HFFc6 (cell line): Measurements from ENCODE around the gene LPCAT2. TPM values are rescaled to one million over a fixed set of nuclear protein-coding genes. Genes with fewer than 3 reads are reported as not detected.

Experiments
- DNase-seq: peaks from one replicate; pipeline ENCODE4 v3.0.0-alpha.2; 2018
- H3K27ac Mint-ChIP-seq: 2 replicates; pipeline ENCODE4 v1.8.0; 2020; ENCODE audit warnings: mild to moderate bottlenecking, mixed read lengths
- H3K27me3 Mint-ChIP-seq: 2 replicates; pipeline ENCODE4 v1.8.0; 2021; ENCODE audit warnings: mild to moderate bottlenecking, moderate library complexity, mixed read lengths; ENCODE audit not compliant: insufficient read depth
- H3K36me3 Mint-ChIP-seq: 2 replicates; pipeline ENCODE4 v1.8.0; 2021; ENCODE audit warnings: low read depth, mixed read lengths
- H3K4me1 Mint-ChIP-seq: 2 replicates; pipeline ENCODE4 v1.8.0; 2020; ENCODE audit warnings: low read depth, mixed read lengths
- H3K4me3 Mint-ChIP-seq: 2 replicates; pipeline ENCODE4 v1.8.0; 2020; ENCODE audit warnings: mild to moderate bottlenecking, moderate library complexity, mixed read lengths
- H3K9me3 Mint-ChIP-seq: 2 replicates; pipeline ENCODE4 v1.8.0; 2020; ENCODE audit warnings: mild to moderate bottlenecking, mixed read lengths
- total RNA-seq, 6 experiments: library from RNA; stranded (reverse); fragmentation: NEBNext Ultra II Directional; extraction: Animal tissue kit (Norgen Biotek cat#: 25700); gene quantifications; 2 replicates in 1 of 6; 3 replicates in 5 of 6; pipeline ENCODE4 v1.2.3, GENCODE V29; 2021
- TF ChIP-seq, protein P1 (sequence below): fragments of 200-600 bp; sonication (generic); IDR thresholded peaks from 2 replicates; pipeline ENCODE4 v1.5.0; 2021; ENCODE audit warnings: antibody characterized with exemption, mild to moderate bottlenecking

LPCAT2 gene
- total RNA-seq, 6 experiments from 2014 or later = 22.3 to 36.1 (median 27.5) TPM

DNA sequence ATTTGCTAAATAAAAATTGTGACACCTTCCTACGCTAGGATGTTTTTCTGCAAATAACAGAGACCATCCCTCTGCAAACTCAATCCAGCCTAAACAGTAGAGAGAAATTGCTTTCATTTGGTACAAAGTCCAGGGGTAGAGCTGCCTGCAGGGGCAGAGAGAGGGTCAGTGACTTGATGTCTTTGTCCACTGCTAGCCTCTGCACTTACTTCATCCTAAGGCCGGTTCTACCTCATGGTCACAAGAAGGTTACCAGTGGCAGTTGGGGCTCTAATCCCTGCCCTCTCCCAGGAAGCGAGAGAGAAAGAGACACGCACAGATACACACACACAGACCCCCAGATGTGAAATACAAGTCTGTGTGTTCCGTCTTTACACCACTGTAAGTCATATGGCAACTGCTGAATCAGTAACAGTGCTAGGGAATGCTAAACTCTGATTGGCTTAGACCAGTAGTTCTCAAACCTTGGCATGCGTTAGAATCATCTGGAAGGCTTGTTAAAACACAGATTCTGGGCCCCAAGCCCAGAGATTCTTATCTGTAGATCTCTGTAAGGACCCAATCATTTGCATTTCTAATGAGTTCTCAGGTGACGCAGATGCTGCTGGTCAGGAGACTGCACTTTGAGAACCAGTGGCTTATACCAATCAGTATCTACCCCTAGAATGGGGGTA, 13.1 kb upstream of the LPCAT2 start:
- no peaks in the 10 kb centered on the region for H3K9me3 Mint-ChIP-seq
- H3K27me3 Mint-ChIP-seq = peaks cover 3% of the 10 kb centered on the region
- TF ChIP-seq, protein P1, sequence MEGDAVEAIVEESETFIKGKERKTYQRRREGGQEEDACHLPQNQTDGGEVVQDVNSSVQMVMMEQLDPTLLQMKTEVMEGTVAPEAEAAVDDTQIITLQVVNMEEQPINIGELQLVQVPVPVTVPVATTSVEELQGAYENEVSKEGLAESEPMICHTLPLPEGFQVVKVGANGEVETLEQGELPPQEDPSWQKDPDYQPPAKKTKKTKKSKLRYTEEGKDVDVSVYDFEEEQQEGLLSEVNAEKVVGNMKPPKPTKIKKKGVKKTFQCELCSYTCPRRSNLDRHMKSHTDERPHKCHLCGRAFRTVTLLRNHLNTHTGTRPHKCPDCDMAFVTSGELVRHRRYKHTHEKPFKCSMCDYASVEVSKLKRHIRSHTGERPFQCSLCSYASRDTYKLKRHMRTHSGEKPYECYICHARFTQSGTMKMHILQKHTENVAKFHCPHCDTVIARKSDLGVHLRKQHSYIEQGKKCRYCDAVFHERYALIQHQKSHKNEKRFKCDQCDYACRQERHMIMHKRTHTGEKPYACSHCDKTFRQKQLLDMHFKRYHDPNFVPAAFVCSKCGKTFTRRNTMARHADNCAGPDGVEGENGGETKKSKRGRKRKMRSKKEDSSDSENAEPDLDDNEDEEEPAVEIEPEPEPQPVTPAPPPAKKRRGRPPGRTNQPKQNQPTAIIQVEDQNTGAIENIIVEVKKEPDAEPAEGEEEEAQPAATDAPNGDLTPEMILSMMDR = no peak
- peak overlapping the region; percentile 72 for H3K4me3 Mint-ChIP-seq
- DNase-seq = peak; percentile 97
- H3K36me3 Mint-ChIP-seq = peaks cover 41% of the 10 kb centered on the region
- H3K4me1 Mint-ChIP-seq = peaks cover 78% of the 10 kb centered on the region
- H3K27ac Mint-ChIP-seq = peak overlapping the region; percentile 89

DNA sequence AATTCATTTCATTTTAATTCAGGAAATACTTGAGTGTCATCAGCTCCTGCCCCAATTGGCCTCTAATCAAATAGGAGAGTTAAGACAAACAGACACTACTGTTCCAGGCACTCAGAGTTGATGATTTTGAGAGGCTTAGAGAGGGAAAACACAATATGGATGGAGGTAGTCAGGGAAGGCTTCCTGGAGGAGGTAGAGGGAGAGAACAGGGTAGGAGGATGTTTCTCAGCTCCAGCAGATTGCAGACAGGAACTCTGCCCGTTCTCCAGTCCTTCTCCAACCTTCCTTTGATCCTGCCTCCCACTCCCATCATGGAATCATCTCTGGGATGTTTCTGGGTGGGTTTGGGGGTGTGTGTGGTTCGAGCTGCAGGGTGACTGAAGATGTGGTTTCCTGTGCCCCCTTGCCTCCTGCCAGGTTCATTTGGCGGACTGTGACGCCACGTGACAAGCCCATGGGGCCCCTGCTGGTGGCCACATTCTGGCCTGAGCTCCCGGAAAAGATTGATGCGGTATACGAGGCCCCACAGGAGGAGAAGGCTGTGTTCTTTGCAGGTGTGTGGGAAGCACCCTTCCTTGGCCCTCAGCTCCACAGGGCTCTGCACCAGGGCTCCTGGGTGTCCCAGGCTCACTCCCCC, 12.2 kb upstream of the LPCAT2 start:
- H3K4me3 Mint-ChIP-seq = no peak overlapping the region; the same call in 1 of the 2 replicates
- TF ChIP-seq, protein P1 = no peak
- H3K27ac Mint-ChIP-seq = peak overlapping the region; percentile 89
- peaks cover 87% of the 10 kb centered on the region for H3K4me1 Mint-ChIP-seq
- DNase-seq = no peak
- H3K27me3 Mint-ChIP-seq = peaks cover 3% of the 10 kb centered on the region
- H3K9me3 Mint-ChIP-seq = no peaks in the 10 kb centered on the region
- H3K36me3 Mint-ChIP-seq = peaks cover 48% of the 10 kb centered on the region

DNA sequence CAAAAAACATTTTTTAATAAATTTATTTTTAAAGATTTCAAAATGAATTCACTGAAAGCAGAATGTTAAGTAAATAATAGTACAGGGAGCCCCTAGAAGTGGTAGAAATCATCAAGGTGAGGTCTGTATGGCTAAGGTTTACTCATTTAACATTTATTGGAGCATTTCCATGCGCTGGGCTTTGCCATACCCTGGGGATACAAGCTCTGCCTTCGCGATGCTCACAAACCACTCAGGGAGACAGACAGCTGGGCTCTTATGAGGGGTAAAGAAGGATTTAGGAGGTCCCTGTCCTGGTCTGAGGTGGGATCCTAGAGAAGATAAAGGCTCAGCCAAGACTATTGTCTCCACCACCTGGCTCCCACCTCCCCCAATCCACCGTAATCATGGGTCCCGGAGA, 11.3 kb upstream of the LPCAT2 start:
- TF ChIP-seq, protein P1 = no peak
- H3K4me3 Mint-ChIP-seq = no peak overlapping the region
- peaks cover 3% of the 10 kb centered on the region for H3K27me3 Mint-ChIP-seq
- no peak for DNase-seq
- H3K4me1 Mint-ChIP-seq = peaks cover 96% of the 10 kb centered on the region
- peaks cover 52% of the 10 kb centered on the region for H3K36me3 Mint-ChIP-seq
- H3K9me3 Mint-ChIP-seq = no peaks in the 10 kb centered on the region
- H3K27ac Mint-ChIP-seq = peak overlapping the region; percentile 20; the same call in 1 of the 2 replicates

DNA sequence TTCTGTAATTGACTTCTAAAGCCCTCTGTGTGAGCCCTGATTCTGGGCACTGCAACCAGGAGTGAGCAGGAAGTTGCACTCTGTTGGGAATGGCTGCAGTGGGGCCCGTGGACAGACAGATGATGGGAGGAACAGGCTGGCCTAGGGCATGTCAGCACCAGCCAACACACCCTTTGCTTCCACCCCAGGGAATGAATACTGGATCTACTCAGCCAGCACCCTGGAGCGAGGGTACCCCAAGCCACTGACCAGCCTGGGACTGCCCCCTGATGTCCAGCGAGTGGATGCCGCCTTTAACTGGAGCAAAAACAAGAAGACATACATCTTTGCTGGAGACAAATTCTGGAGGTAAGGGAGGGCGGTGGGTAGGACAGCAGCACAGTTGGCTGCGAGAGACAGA, 10.8 kb upstream of the LPCAT2 start:
- peaks cover 3% of the 10 kb centered on the region for H3K27me3 Mint-ChIP-seq
- no peak for DNase-seq
- H3K4me1 Mint-ChIP-seq = peaks cover 100% of the 10 kb centered on the region
- TF ChIP-seq, protein P1 = no peak
- no peak overlapping the region for H3K4me3 Mint-ChIP-seq
- peak overlapping the region; percentile 95 for H3K27ac Mint-ChIP-seq
- no peaks in the 10 kb centered on the region for H3K9me3 Mint-ChIP-seq
- peaks cover 49% of the 10 kb centered on the region for H3K36me3 Mint-ChIP-seq

DNA sequence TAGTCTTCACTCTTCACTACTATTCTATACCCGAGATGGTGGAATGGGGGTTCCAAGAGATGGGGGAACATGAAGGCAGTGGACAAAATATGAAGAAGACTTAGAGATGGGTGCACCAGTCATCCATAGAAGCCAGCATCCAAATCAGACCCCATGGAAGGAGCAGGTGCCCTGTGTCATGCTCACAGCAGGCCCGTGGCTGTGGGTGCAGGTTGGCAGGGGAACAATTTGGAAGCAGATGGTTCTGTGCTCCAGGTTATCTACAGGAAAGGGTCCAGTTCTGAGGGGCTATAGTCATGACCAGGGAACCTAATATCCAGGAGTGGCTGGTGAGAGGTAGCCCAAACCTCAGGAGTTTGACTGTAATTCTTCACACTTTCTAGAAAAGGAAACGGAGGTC, 9.6 kb upstream of the LPCAT2 start:
- Mint-ChIP-seq H3K4me3 (peak overlapping the region; percentile 6; the same call in 1 of the 2 replicates), H3K27me3 (peaks cover 3% of the 10 kb centered on the region), H3K4me1 (peaks cover 96% of the 10 kb centered on the region), H3K27ac (peak overlapping the region; percentile 95), H3K9me3 (no peaks in the 10 kb centered on the region), H3K36me3 (peaks cover 45% of the 10 kb centered on the region)
- TF ChIP-seq, protein P1 = no peak
- no peak for DNase-seq
